ENCODE measurements around the gene GLOD5. TPM values are rescaled to one million over a fixed set of nuclear protein-coding genes. Genes with fewer than 3 reads are reported as not detected.

The GLOD5 gene
- total RNA-seq, 2 donors from 2014 or later, result 4.0 to 9.0 TPM

GRCh38 chrX:48741834-48742233 lies 19.7 kb upstream of the GLOD5 start:
- Histone ChIP-seq H3K27me3 (no peaks in the 10 kb centered on the region), H3K9me3 (no peaks in the 10 kb centered on the region), H3K9ac (ENCODE audit: low read depth in 2 of 2, low read length in 2 of 2) (no peak overlapping the region), H3K27ac (no peak overlapping the region), H3K4me3 (no peak overlapping the region), H3K36me3 (no peaks in the 10 kb centered on the region), H3K4me1 (no peaks in the 10 kb centered on the region)
- intact Hi-C loops (cut with DNase I), result no loop called here
- TF ChIP-seq CTCF (IDR thresholded peaks at IDR 0.05), result no peak
- DNase-seq, result no peak

- Histone ChIP-seq H3K9me3 (no peaks in the 10 kb centered on the region), H3K4me1 (no peaks in the 10 kb centered on the region), H3K4me3 (no peak overlapping the region), H3K27ac (no peak overlapping the region), H3K9ac (ENCODE audit: low read depth in 2 of 2, low read length in 2 of 2) (no peak overlapping the region), H3K27me3 (no peaks in the 10 kb centered on the region), H3K36me3 (no peaks in the 10 kb centered on the region)
- intact Hi-C loops (cut with DNase I), result no loop called here
- DNase-seq, result no peak
- TF ChIP-seq CTCF (IDR thresholded peaks at IDR 0.05), result no peak
These were observed 16.3 kb upstream of the GLOD5 start for GRCh38 chrX:48745222-48745621.

- intact Hi-C loops (cut with DNase I), result no loop called here
- no peak overlapping the region for H3K4me3 ChIP-seq
- H3K9ac ChIP-seq (ENCODE audit: low read depth in 2 of 2, low read length in 2 of 2), result no peak overlapping the region
- H3K9me3 ChIP-seq, result no peaks in the 10 kb centered on the region
- H3K27ac ChIP-seq, result no peak overlapping the region
- TF ChIP-seq CTCF (IDR thresholded peaks at IDR 0.05), result no peak
- DNase-seq, result no peak
- no peaks in the 10 kb centered on the region for H3K36me3 ChIP-seq
- no peaks in the 10 kb centered on the region for H3K4me1 ChIP-seq
- H3K27me3 ChIP-seq, result no peaks in the 10 kb centered on the region
These were observed 14.0 kb upstream of the GLOD5 start for GRCh38 chrX:48747415-48748016.

- DNase-seq, result no peak
- TF ChIP-seq CTCF (IDR thresholded peaks at IDR 0.05), result no peak
- no peaks in the 10 kb centered on the region for H3K9me3 ChIP-seq
- no peak overlapping the region for H3K27ac ChIP-seq
- peaks cover 3% of the 10 kb centered on the region for H3K27me3 ChIP-seq
- no peak overlapping the region for H3K4me3 ChIP-seq
- intact Hi-C loops (cut with DNase I), result no loop called here
- no peaks in the 10 kb centered on the region for H3K36me3 ChIP-seq
- H3K4me1 ChIP-seq, result no peaks in the 10 kb centered on the region
- no peak overlapping the region for H3K9ac ChIP-seq (ENCODE audit: low read depth in 2 of 2, low read length in 2 of 2)
These were observed 12.4 kb upstream of the GLOD5 start for GRCh38 chrX:48749182-48749581.

GRCh38 chrX:48751343-48751742 lies 10.2 kb upstream of the GLOD5 start:
- Histone ChIP-seq H3K27ac (no peak overlapping the region), H3K4me1 (no peaks in the 10 kb centered on the region), H3K4me3 (no peak overlapping the region), H3K27me3 (peaks cover 3% of the 10 kb centered on the region), H3K36me3 (no peaks in the 10 kb centered on the region), H3K9ac (ENCODE audit: low read depth in 2 of 2, low read length in 2 of 2) (no peak overlapping the region), H3K9me3 (no peaks in the 10 kb centered on the region)
- intact Hi-C loops (cut with DNase I), result no loop called here
- no peak for DNase-seq
- TF ChIP-seq CTCF (IDR thresholded peaks at IDR 0.05), result no peak
